ENCODE results near the gene DRC1.

GRCh38 chr2:26459991-26460612 lies 58.4 kb downstream of the DRC1 start:
- no peak for TF ChIP-seq NFIC (IDR thresholded peaks at IDR 0.05)
- no peak for TF ChIP-seq REST (IDR thresholded peaks at IDR 0.05; ENCODE audit: low read depth)
- no peak for TF ChIP-seq CEBPB (IDR thresholded peaks at IDR 0.05)
- no peak for TF ChIP-seq TAF1 (IDR thresholded peaks at IDR 0.05; ENCODE audit: low read depth)
- no peak for TF ChIP-seq ZBTB7A (IDR thresholded peaks at IDR 0.05; ENCODE audit: low read depth)
- TF ChIP-seq YY1 (IDR thresholded peaks at IDR 0.05; ENCODE audit: low read depth), result no peak
